Measurements from ENCODE around the gene CALHM3.

The CALHM3 gene

DNA sequence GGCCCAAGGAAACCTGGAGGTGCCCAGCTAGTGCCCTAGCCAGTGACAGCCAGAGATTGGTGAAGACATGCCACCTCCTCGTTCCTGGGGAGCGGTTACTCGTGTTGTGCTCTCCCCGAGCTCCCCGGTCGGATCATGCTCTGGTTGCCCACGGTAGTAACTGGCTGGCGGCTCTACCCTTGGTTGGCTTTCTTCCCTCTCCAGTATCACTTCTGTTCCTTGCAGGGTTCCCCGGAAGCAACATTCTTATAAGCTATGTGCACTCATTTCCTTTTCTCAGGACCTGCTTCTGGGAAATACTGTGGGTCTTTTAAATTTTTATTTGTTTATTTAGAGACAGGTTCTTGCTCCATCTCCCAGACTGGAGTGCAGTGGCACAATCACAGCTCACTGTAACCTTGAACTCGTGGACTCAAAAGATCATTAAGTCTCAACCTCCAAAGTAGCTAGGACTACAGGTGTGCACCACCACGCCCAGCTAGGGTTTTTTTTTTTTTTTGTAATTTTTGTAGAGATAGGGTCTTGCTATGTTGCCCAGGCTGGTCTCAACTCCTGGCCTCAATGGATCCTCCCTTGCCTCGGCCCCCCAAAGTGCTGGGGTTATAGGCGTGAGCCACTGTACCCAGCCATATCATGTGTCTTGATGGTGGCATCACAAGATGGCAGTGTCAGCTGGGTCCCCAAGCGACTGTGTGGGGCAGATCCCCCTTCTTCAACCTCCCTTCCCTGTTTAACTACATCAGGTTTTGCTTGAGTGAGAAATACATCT lies 13.4 kb downstream of the CALHM3 start:
- DNase-seq = no peak
- Histone ChIP-seq H2AK5ac (ENCODE audit: low read length) (no peak overlapping the region), H4K8ac (ENCODE audit: low read depth, low read length) (no peak overlapping the region), H3K9ac (ENCODE audit: low read length) (no peak overlapping the region), H2AFZ (ENCODE audit: insufficient read depth, low read length, poor library complexity) (no peak overlapping the region), H3K23ac (ENCODE audit: low read length) (no peak overlapping the region), H3K18ac (ENCODE audit: low read length) (no peak overlapping the region), H3K14ac (ENCODE audit: low read length) (no peak overlapping the region), H2BK12ac (ENCODE audit: low read length) (no peak overlapping the region), H2BK5ac (ENCODE audit: low read depth, low read length, poor library complexity) (no peak overlapping the region), H3K4me1 (ENCODE audit: control insufficient read depth in 1 of 2, insufficient read depth in 2 of 2, low read length in 2 of 2) (peaks cover 0 to 3% of the 10 kb centered on the region in 2 experiments), H3K79me2 (ENCODE audit: control insufficient read depth, insufficient read depth, low read length, poor library complexity) (no peaks in the 10 kb centered on the region), H3K4ac (ENCODE audit: low read depth, low read length) (no peak overlapping the region), H3K27me3 (ENCODE audit: insufficient read depth, low read length) (no peaks in the 10 kb centered on the region), H3K4me2 (ENCODE audit: low read length) (no peak overlapping the region), H4K12ac (ENCODE audit: low read depth, low read length) (no peak overlapping the region), H3K27ac (ENCODE audit: low read depth, low read length) (no peak overlapping the region), H3K9me3 (ENCODE audit: insufficient read depth, low read depth, low read length) (peaks cover 2% of the 10 kb centered on the region), H4K91ac (ENCODE audit: low read depth, low read length) (no peak overlapping the region), H3K4me3 (ENCODE audit: low read depth, low read length) (no peak overlapping the region), H3K79me1 (ENCODE audit: low read length) (no peaks in the 10 kb centered on the region), H3K36me3 (ENCODE audit: control insufficient read depth in 1 of 2, insufficient read depth in 2 of 2, low read length in 2 of 2) (no peaks in the 10 kb centered on the region), H2BK120ac (ENCODE audit: insufficient read depth, low read length, poor library complexity) (no peak overlapping the region)
- WGBS (ENCODE audit: extremely low coverage, insufficient coverage, insufficient read length) = no CpG with 5 or more reads among the region's 14 CpGs

DNA sequence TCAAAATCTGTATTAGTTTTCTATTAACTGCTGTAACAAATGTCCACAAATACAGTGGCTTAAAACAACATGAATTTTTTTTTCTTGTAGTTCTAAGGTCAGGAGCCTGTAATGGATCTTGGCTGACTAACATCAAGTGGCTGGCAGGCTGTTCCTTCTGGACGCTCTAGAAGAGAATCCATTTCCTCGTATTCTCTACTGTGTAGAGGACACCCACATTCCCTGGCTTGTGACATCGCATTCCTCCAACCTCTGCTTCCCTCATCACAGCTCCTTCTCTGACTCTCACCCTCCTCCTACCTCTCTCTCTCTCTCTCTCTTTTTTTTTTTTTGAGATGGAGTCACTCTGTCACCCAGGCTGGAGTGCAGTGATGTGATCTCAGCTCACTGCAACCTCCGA lies 15.5 kb downstream of the CALHM3 start:
- no peak overlapping the region for H2BK120ac ChIP-seq (ENCODE audit: insufficient read depth, low read length, poor library complexity)
- H3K9ac ChIP-seq (ENCODE audit: low read length) = no peak overlapping the region
- H4K8ac ChIP-seq (ENCODE audit: low read depth, low read length) = no peak overlapping the region
- H3K36me3 ChIP-seq (ENCODE audit: control insufficient read depth in 1 of 2, insufficient read depth in 2 of 2, low read length in 2 of 2) = no peaks in the 10 kb centered on the region
- H2BK5ac ChIP-seq (ENCODE audit: low read depth, low read length, poor library complexity) = no peak overlapping the region
- peaks cover 2% of the 10 kb centered on the region for H3K9me3 ChIP-seq (ENCODE audit: insufficient read depth, low read depth, low read length)
- no peak overlapping the region for H3K23ac ChIP-seq (ENCODE audit: low read length)
- H3K4me1 ChIP-seq (ENCODE audit: control insufficient read depth in 1 of 2, insufficient read depth in 2 of 2, low read length in 2 of 2) = peaks cover 0 to 3% of the 10 kb centered on the region in 2 experiments
- no peak overlapping the region for H3K4ac ChIP-seq (ENCODE audit: low read depth, low read length)
- H3K79me1 ChIP-seq (ENCODE audit: low read length) = no peaks in the 10 kb centered on the region
- no peak overlapping the region for H4K91ac ChIP-seq (ENCODE audit: low read depth, low read length)
- no peak overlapping the region for H3K27ac ChIP-seq (ENCODE audit: low read depth, low read length)
- no peak overlapping the region for H3K4me2 ChIP-seq (ENCODE audit: low read length)
- H2AK5ac ChIP-seq (ENCODE audit: low read length) = no peak overlapping the region
- no peak for DNase-seq
- no peak overlapping the region for H2AFZ ChIP-seq (ENCODE audit: insufficient read depth, low read length, poor library complexity)
- no CpG with 5 or more reads among the region's 4 CpGs for WGBS (ENCODE audit: extremely low coverage, insufficient coverage, insufficient read length)
- no peak overlapping the region for H4K12ac ChIP-seq (ENCODE audit: low read depth, low read length)
- H3K14ac ChIP-seq (ENCODE audit: low read length) = no peak overlapping the region
- H3K27me3 ChIP-seq (ENCODE audit: insufficient read depth, low read length) = no peaks in the 10 kb centered on the region
- no peak overlapping the region for H3K4me3 ChIP-seq (ENCODE audit: low read depth, low read length)
- H2BK12ac ChIP-seq (ENCODE audit: low read length) = no peak overlapping the region
- no peak overlapping the region for H3K18ac ChIP-seq (ENCODE audit: low read length)
- no peaks in the 10 kb centered on the region for H3K79me2 ChIP-seq (ENCODE audit: control insufficient read depth, insufficient read depth, low read length, poor library complexity)

DNA sequence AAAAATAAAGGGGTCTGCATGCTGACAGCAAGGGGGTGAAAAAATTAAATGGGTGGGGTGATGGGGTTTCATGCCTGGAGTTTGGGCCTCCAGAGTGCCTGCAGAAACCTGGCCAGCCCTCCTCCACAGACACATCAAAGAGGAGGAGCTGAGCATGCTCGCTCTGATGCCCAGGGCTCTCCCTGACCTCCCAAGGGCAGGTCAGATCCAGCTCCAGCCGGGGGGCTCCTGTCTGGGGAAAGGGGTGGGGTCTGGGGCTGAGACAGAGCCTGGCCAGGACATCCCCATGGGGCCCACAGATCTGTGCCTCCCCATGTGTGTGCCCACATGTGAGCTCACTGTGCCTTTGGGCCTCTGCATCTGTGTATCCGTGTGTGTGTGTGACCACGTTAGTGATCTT lies 19.4 kb downstream of the CALHM3 start:
- Histone ChIP-seq H3K4me3 (ENCODE audit: low read depth, low read length) (no peak overlapping the region), H3K23ac (ENCODE audit: low read length) (no peak overlapping the region), H3K9ac (ENCODE audit: low read length) (no peak overlapping the region), H4K8ac (ENCODE audit: low read depth, low read length) (no peak overlapping the region), H3K4me1 (ENCODE audit: control insufficient read depth in 1 of 2, insufficient read depth in 2 of 2, low read length in 2 of 2) (no peaks in the 10 kb centered on the region), H2AFZ (ENCODE audit: insufficient read depth, low read length, poor library complexity) (no peak overlapping the region), H3K18ac (ENCODE audit: low read length) (no peak overlapping the region), H3K79me2 (ENCODE audit: control insufficient read depth, insufficient read depth, low read length, poor library complexity) (no peaks in the 10 kb centered on the region), H4K91ac (ENCODE audit: low read depth, low read length) (no peak overlapping the region), H2BK5ac (ENCODE audit: low read depth, low read length, poor library complexity) (no peak overlapping the region), H3K9me3 (ENCODE audit: insufficient read depth, low read depth, low read length) (no peaks in the 10 kb centered on the region), H2BK120ac (ENCODE audit: insufficient read depth, low read length, poor library complexity) (no peak overlapping the region), H3K4ac (ENCODE audit: low read depth, low read length) (no peak overlapping the region), H3K27me3 (ENCODE audit: insufficient read depth, low read length) (no peaks in the 10 kb centered on the region), H2AK5ac (ENCODE audit: low read length) (no peak overlapping the region), H3K36me3 (ENCODE audit: control insufficient read depth in 1 of 2, insufficient read depth in 2 of 2, low read length in 2 of 2) (no peaks in the 10 kb centered on the region), H3K14ac (ENCODE audit: low read length) (no peak overlapping the region), H3K79me1 (ENCODE audit: low read length) (no peaks in the 10 kb centered on the region), H2BK12ac (ENCODE audit: low read length) (no peak overlapping the region), H3K27ac (ENCODE audit: low read depth, low read length) (no peak overlapping the region), H3K4me2 (ENCODE audit: low read length) (no peak overlapping the region), H4K12ac (ENCODE audit: low read depth, low read length) (no peak overlapping the region)
- no peak for DNase-seq
- WGBS (ENCODE audit: extremely low coverage, insufficient coverage, insufficient read length) = no CpG with 5 or more reads among the region's 4 CpGs

DNA sequence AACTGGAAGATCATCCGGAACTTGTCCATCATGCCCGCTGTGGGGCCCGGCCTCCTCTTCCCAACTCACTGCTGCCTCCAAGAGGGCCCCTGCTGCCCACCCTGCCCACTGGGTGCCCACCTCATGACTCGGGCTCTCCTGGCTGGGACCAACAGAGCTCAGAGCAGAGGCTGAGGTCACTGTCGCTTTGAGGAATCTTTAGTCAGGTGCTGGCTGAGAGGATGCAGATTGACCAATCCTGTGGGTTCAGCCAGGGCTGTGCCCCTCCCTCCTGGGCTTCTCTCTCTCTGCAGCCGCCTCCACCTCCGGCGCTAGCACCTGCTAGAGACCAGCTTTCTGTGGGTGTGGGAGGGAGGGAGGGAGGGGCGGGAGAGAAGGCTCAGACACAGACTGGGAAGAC lies 20.3 kb downstream of the CALHM3 start, which contains the start of gene CALHM1:
Gene CALHM1 (minus strand): TSS at position 181 of the 400 bp plus-strand sequence. CDS start 149 bp downstream, at position 32.
- H3K9ac ChIP-seq (ENCODE audit: low read length) = no peak within 1 kb of the TSS
- H4K8ac ChIP-seq (ENCODE audit: low read depth, low read length) = no peak within 1 kb of the TSS
- H3K36me3 ChIP-seq (ENCODE audit: control insufficient read depth in 1 of 2, insufficient read depth in 2 of 2, low read length in 2 of 2) = no peaks in the 10 kb centered on the region
- H3K79me2 ChIP-seq (ENCODE audit: control insufficient read depth, insufficient read depth, low read length, poor library complexity) = no peaks in the 10 kb centered on the region
- no peak within 1 kb of the TSS for H3K4me3 ChIP-seq (ENCODE audit: low read depth, low read length)
- H2BK5ac ChIP-seq (ENCODE audit: low read depth, low read length, poor library complexity) = no peak within 1 kb of the TSS
- no peak within 1 kb of the TSS for H3K14ac ChIP-seq (ENCODE audit: low read length)
- H3K27me3 ChIP-seq (ENCODE audit: insufficient read depth, low read length) = no peaks in the 10 kb centered on the region
- peak in 1 of 2 donors; percentile 34 for DNase-seq
- H3K79me1 ChIP-seq (ENCODE audit: low read length) = no peaks in the 10 kb centered on the region
- no peak within 1 kb of the TSS for H3K18ac ChIP-seq (ENCODE audit: low read length)
- no peak within 1 kb of the TSS for H3K4me2 ChIP-seq (ENCODE audit: low read length)
- H2AFZ ChIP-seq (ENCODE audit: insufficient read depth, low read length, poor library complexity) = no peak within 1 kb of the TSS
- H3K4me1 ChIP-seq (ENCODE audit: control insufficient read depth in 1 of 2, insufficient read depth in 2 of 2, low read length in 2 of 2) = no peaks in the 10 kb centered on the region
- H3K4ac ChIP-seq (ENCODE audit: low read depth, low read length) = no peak within 1 kb of the TSS
- H4K91ac ChIP-seq (ENCODE audit: low read depth, low read length) = no peak within 1 kb of the TSS
- no peaks in the 10 kb centered on the region for H3K9me3 ChIP-seq (ENCODE audit: insufficient read depth, low read depth, low read length)
- no peak within 1 kb of the TSS for H3K23ac ChIP-seq (ENCODE audit: low read length)
- no peak within 1 kb of the TSS for H4K12ac ChIP-seq (ENCODE audit: low read depth, low read length)
- H2BK12ac ChIP-seq (ENCODE audit: low read length) = no peak within 1 kb of the TSS
- no CpG with 5 or more reads among the region's 9 CpGs for WGBS (ENCODE audit: extremely low coverage, insufficient coverage, insufficient read length)
- H2BK120ac ChIP-seq (ENCODE audit: insufficient read depth, low read length, poor library complexity) = no peak within 1 kb of the TSS
- H3K27ac ChIP-seq (ENCODE audit: low read depth, low read length) = no peak within 1 kb of the TSS
- H2AK5ac ChIP-seq (ENCODE audit: low read length) = no peak within 1 kb of the TSS
